BLaER1 (cell line): ENCODE data around the gene TOLLIP.
A peak's percentile ranks its signal among the peaks of the same experiment; 100 is the strongest.
"Not testable (repeated sequence)": the region's sequence is repeated elsewhere in the genome, so short reads cannot be mapped to it uniquely, and the experiment has no call there.

Experiments
- H3K27ac ChIP-seq: shearing (Covaris generic); formaldehyde crosslinking; 2 replicates; pipeline ENCODE4 v1.8.1; 2022
- H3K27me3 ChIP-seq: shearing (Covaris generic); formaldehyde crosslinking; 2 replicates; pipeline ENCODE4 v1.8.1; 2022
- H3K36me3 ChIP-seq: shearing (Covaris generic); formaldehyde crosslinking; 2 replicates; pipeline ENCODE4 v1.8.1; 2022
- H3K4me1 ChIP-seq: shearing (Covaris generic); formaldehyde crosslinking; 2 replicates; pipeline ENCODE4 v1.8.1; 2022
- H3K4me2 ChIP-seq: shearing (Covaris generic); formaldehyde crosslinking; 2 replicates; pipeline ENCODE4 v1.8.1; 2022
- H3K4me3 ChIP-seq: shearing (Covaris generic); formaldehyde crosslinking; 2 replicates; pipeline ENCODE4 v1.8.1; 2022
- H3K9ac ChIP-seq: shearing (Covaris generic); formaldehyde crosslinking; 2 replicates; pipeline ENCODE4 v1.8.1; 2022
- H3K9me3 ChIP-seq: shearing (Covaris generic); formaldehyde crosslinking; 2 replicates; pipeline ENCODE4 v1.8.1; 2022
- H4K20me1 ChIP-seq: shearing (Covaris generic); formaldehyde crosslinking; 2 replicates; pipeline ENCODE4 v1.8.1; 2022
- Cebpa-rat ChIP-seq: shearing (Covaris generic); IDR thresholded peaks from 2 replicates; pipeline ENCODE4 v1.8.1; 2022

Gene TOLLIP

GRCh38 chr11:1269957-1270356 is 39.5 kb downstream of the TOLLIP start:
- TF ChIP-seq Cebpa-rat: no peak
- H3K4me2 ChIP-seq: 0 out of 2 replicates have a peak overlapping the region, but pooled peaks have one; percentile 47
- no peak overlapping the region for H3K9ac ChIP-seq
- H3K27me3 ChIP-seq: no peaks in the 10 kb centered on the region
- peaks cover 24% of the 10 kb centered on the region for H3K9me3 ChIP-seq
- H3K4me3 ChIP-seq: no peak overlapping the region
- H3K27ac ChIP-seq: no peak overlapping the region
- peaks cover 15% of the 10 kb centered on the region; the same call in 1 of the 2 replicates for H3K36me3 ChIP-seq
- peaks cover 12% of the 10 kb centered on the region for H4K20me1 ChIP-seq
- H3K4me1 ChIP-seq: peaks cover 31% of the 10 kb centered on the region

GRCh38 chr11:1267441-1268100 is 41.9 kb downstream of the TOLLIP start:
- Histone ChIP-seq H3K4me1 (peaks cover 34% of the 10 kb centered on the region), H3K9ac (no peak overlapping the region), H3K36me3 (peaks cover 8% of the 10 kb centered on the region; the same call in 1 of the 2 replicates), H3K27me3 (no peaks in the 10 kb centered on the region), H3K9me3 (peaks cover 33% of the 10 kb centered on the region), H3K4me3 (no peak overlapping the region), H3K27ac (no peak overlapping the region), H3K4me2 (no peak overlapping the region), H4K20me1 (peaks cover 5% of the 10 kb centered on the region; the same call in 1 of the 2 replicates)
- TF ChIP-seq Cebpa-rat: no peak

- not testable (repeated sequence) for H4K20me1 ChIP-seq, H3K27me3 ChIP-seq, H3K36me3 ChIP-seq, H3K27ac ChIP-seq, H3K9ac ChIP-seq, H3K4me3 ChIP-seq, H3K4me2 ChIP-seq
- H3K4me1 ChIP-seq: peaks cover 37% of the 10 kb centered on the region
- peaks cover 33% of the 10 kb centered on the region for H3K9me3 ChIP-seq
Observed at GRCh38 chr11:1266976-1267375, 42.5 kb downstream of the TOLLIP start.

- H3K4me1 ChIP-seq: peaks cover 26% of the 10 kb centered on the region
- not testable (repeated sequence) for H3K36me3 ChIP-seq, H4K20me1 ChIP-seq, H3K27ac ChIP-seq, H3K9ac ChIP-seq, H3K4me3 ChIP-seq, H3K4me2 ChIP-seq, H3K27me3 ChIP-seq
- peaks cover 33% of the 10 kb centered on the region for H3K9me3 ChIP-seq
Observed at GRCh38 chr11:1265480-1265879, 44.0 kb downstream of the TOLLIP start.

- Histone ChIP-seq H3K4me1 (peaks cover 18% of the 10 kb centered on the region), H3K9me3 (peaks cover 33% of the 10 kb centered on the region)
- H3K4me2 ChIP-seq, H3K27me3 ChIP-seq, H3K27ac ChIP-seq, H3K4me3 ChIP-seq, H3K36me3 ChIP-seq, H4K20me1 ChIP-seq, H3K9ac ChIP-seq: not testable (repeated sequence)
Observed at GRCh38 chr11:1264444-1264843, 45.0 kb downstream of the TOLLIP start.

GRCh38 chr11:1263010-1263409 is 46.4 kb downstream of the TOLLIP start:
- TF ChIP-seq Cebpa-rat: no peak
- H4K20me1 ChIP-seq: no peaks in the 10 kb centered on the region
- H3K4me2 ChIP-seq: 0 out of 2 replicates have a peak overlapping the region, but pooled peaks have one; percentile 26
- no peak overlapping the region for H3K9ac ChIP-seq
- H3K27me3 ChIP-seq: no peaks in the 10 kb centered on the region
- H3K9me3 ChIP-seq: peaks cover 33% of the 10 kb centered on the region
- H3K36me3 ChIP-seq: peaks cover 8% of the 10 kb centered on the region; the same call in 1 of the 2 replicates
- peaks cover 18% of the 10 kb centered on the region for H3K4me1 ChIP-seq
- H3K4me3 ChIP-seq: no peak overlapping the region
- H3K27ac ChIP-seq: no peak overlapping the region

- H3K4me1 ChIP-seq: peaks cover 22% of the 10 kb centered on the region
- peaks cover 8% of the 10 kb centered on the region; the same call in 1 of the 2 replicates for H3K36me3 ChIP-seq
- H3K27ac ChIP-seq: no peak overlapping the region
- H3K27me3 ChIP-seq: no peaks in the 10 kb centered on the region
- H3K4me2 ChIP-seq: peak overlapping the region; percentile 26
- H3K9me3 ChIP-seq: peaks cover 31% of the 10 kb centered on the region
- H4K20me1 ChIP-seq: no peaks in the 10 kb centered on the region
- H3K4me3 ChIP-seq: no peak overlapping the region
- H3K9ac ChIP-seq: no peak overlapping the region
- no peak for TF ChIP-seq Cebpa-rat
Observed at GRCh38 chr11:1262172-1263006, 47.0 kb downstream of the TOLLIP start.

GRCh38 chr11:1261241-1262071 is 48.0 kb downstream of the TOLLIP start:
- Histone ChIP-seq H3K27me3 (no peaks in the 10 kb centered on the region), H3K27ac (no peak overlapping the region), H3K4me2 (no peak overlapping the region), H3K9ac (no peak overlapping the region), H3K4me3 (no peak overlapping the region), H3K4me1 (peaks cover 31% of the 10 kb centered on the region), H3K9me3 (peaks cover 24% of the 10 kb centered on the region), H3K36me3 (peaks cover 8% of the 10 kb centered on the region; the same call in 1 of the 2 replicates), H4K20me1 (no peaks in the 10 kb centered on the region)
- no peak for TF ChIP-seq Cebpa-rat

- Histone ChIP-seq H3K4me3 (no peak overlapping the region), H3K27ac (no peak overlapping the region), H3K4me2 (no peak overlapping the region), H3K4me1 (peaks cover 31% of the 10 kb centered on the region), H3K27me3 (no peaks in the 10 kb centered on the region), H3K9ac (no peak overlapping the region), H3K9me3 (peaks cover 16% of the 10 kb centered on the region), H4K20me1 (no peaks in the 10 kb centered on the region), H3K36me3 (peaks cover 5% of the 10 kb centered on the region; the same call in 1 of the 2 replicates)
- TF ChIP-seq Cebpa-rat: no peak
Observed at GRCh38 chr11:1260620-1261019, 48.8 kb downstream of the TOLLIP start.
